ENCODE data around the gene INSRR.

INSRR gene

GRCh38 chr1:156869455-156869854, 10.5 kb upstream of the INSRR start:
- no peak for DNase-seq (ENCODE audit: low read depth)
- no peak overlapping the region for H3K4me3 ChIP-seq (ENCODE audit: low read depth, low read length)
- in situ Hi-C loops (cut with HindIII; ENCODE audit: low sequenced_read_pairs), result no loop called here
- TF ChIP-seq CTCF (IDR thresholded peaks at IDR 0.05; ENCODE audit: low read depth, low read length, missing control alignments), result no peak

- no peak for TF ChIP-seq CTCF (IDR thresholded peaks at IDR 0.05; ENCODE audit: low read depth, low read length, missing control alignments)
- in situ Hi-C loops (cut with HindIII; ENCODE audit: low sequenced_read_pairs), result no loop called here
- no peak overlapping the region for H3K4me3 ChIP-seq (ENCODE audit: low read depth, low read length)
- DNase-seq (ENCODE audit: low read depth), result no peak
Measured at GRCh38 chr1:156868341-156868740, 9.4 kb upstream of the INSRR start.

GRCh38 chr1:156866249-156866909, 7.5 kb upstream of the INSRR start:
- in situ Hi-C loops (cut with HindIII; ENCODE audit: low sequenced_read_pairs), result no loop called here
- no peak for TF ChIP-seq CTCF (IDR thresholded peaks at IDR 0.05; ENCODE audit: low read depth, low read length, missing control alignments)
- no peak overlapping the region for H3K4me3 ChIP-seq (ENCODE audit: low read depth, low read length)
- DNase-seq (ENCODE audit: low read depth), result no peak

GRCh38 chr1:156865865-156866248, 6.9 kb upstream of the INSRR start:
- H3K4me3 ChIP-seq (ENCODE audit: low read depth, low read length), result no peak overlapping the region
- in situ Hi-C loops (cut with HindIII; ENCODE audit: low sequenced_read_pairs), result no loop called here
- no peak for DNase-seq (ENCODE audit: low read depth)
- no peak for TF ChIP-seq CTCF (IDR thresholded peaks at IDR 0.05; ENCODE audit: low read depth, low read length, missing control alignments)

- TF ChIP-seq CTCF (IDR thresholded peaks at IDR 0.05; ENCODE audit: low read depth, low read length, missing control alignments), result no peak
Measured at GRCh38 chr1:156865258-156865657, 6.3 kb upstream of the INSRR start.

GRCh38 chr1:156864796-156865195, 5.9 kb upstream of the INSRR start:
- DNase-seq (ENCODE audit: low read depth), result no peak
- no peak for TF ChIP-seq CTCF (IDR thresholded peaks at IDR 0.05; ENCODE audit: low read depth, low read length, missing control alignments)
- no peak overlapping the region for H3K4me3 ChIP-seq (ENCODE audit: low read depth, low read length)
- in situ Hi-C loops (cut with HindIII; ENCODE audit: low sequenced_read_pairs), result no loop called here

More at GRCh38 chr1:156865258-156865657, 6.3 kb upstream of the INSRR start:
- DNase-seq (ENCODE audit: low read depth), result no peak
- in situ Hi-C loops (cut with HindIII; ENCODE audit: low sequenced_read_pairs), result no loop called here
- H3K4me3 ChIP-seq (ENCODE audit: low read depth, low read length), result no peak overlapping the region
